HepG2 (cell line): Measurements from ENCODE around the gene ACVR1B. TPM values are rescaled to one million over a fixed set of nuclear protein-coding genes. Genes with fewer than 3 reads are reported as not detected.

Source experiments
- ATF7-NPFF ChIP-seq: sonication (generic); formaldehyde crosslinking; IDR thresholded peaks from 2 replicates; pipeline ENCODE4 v1.8.1; 2023; ENCODE audit warnings: mild to moderate bottlenecking, low read depth, missing genetic modification reagents, moderate library complexity
- CCDC6 ChIP-seq: sonication (generic); formaldehyde crosslinking; IDR thresholded peaks from 2 replicates; pipeline ENCODE4 v1.8.1; 2022; ENCODE audit warnings: mild to moderate bottlenecking, missing genetic modification reagents, moderate library complexity
- FOXC1 ChIP-seq: sonication (generic); formaldehyde crosslinking; IDR thresholded peaks from 2 replicates; pipeline ENCODE4 v1.8.0; 2022; ENCODE audit warnings: mild to moderate bottlenecking, missing genetic modification reagents, borderline replicate concordance
- GABPB1 ChIP-seq: IDR thresholded peaks from 2 replicates; pipeline ENCODE4 v1.6.1; 2016; ENCODE audit warnings: mild to moderate bottlenecking, missing genetic modification reagents, moderate library complexity, missing compliant biosample characterization
- KLF16 ChIP-seq, 2 experiments: sonication (generic) in 1 of 2; formaldehyde crosslinking in 1 of 2; IDR thresholded peaks; 2 replicates each; pipeline versions ENCODE4 v1.6.1 to v1.8.0; 2016 to 2023; ENCODE audit warnings: missing genetic modification reagents in 2 of 2, missing compliant biosample characterization in 1 of 2
- KLF6 ChIP-seq: IDR thresholded peaks from 2 replicates; pipeline ENCODE4 v1.8.0; 2016; ENCODE audit warnings: missing biosample characterization, missing genetic modification reagents
- NFE2L2 ChIP-seq: fragments of 150-350 bp; IDR thresholded peaks from 2 replicates; pipeline ENCODE4 v1.6.1; 2014; ENCODE audit warnings: low read length
- SRSF4 ChIP-seq: fragments of 200-400 bp; formaldehyde crosslinking; IDR thresholded peaks from one replicate; pipeline ENCODE4 v1.6.1; 2018; ENCODE audit warnings: mild to moderate bottlenecking, low read depth, low read length, moderate library complexity; ENCODE audit not compliant: poor library complexity, severe bottlenecking
- ZNF225 ChIP-seq: sonication (generic); formaldehyde crosslinking; IDR thresholded peaks from 2 replicates; pipeline ENCODE4 v1.4.0; 2020; ENCODE audit warnings: mild to moderate bottlenecking, missing genetic modification reagents
- ZNF33A ChIP-seq: sonication (generic); formaldehyde crosslinking; IDR thresholded peaks from 2 replicates; pipeline ENCODE4 v1.5.1; 2020; ENCODE audit warnings: missing genetic modification reagents, mild to moderate bottlenecking, moderate library complexity, borderline replicate concordance
- ZNF737 ChIP-seq: sonication (generic); formaldehyde crosslinking; IDR thresholded peaks from 2 replicates; pipeline ENCODE4 v1.5.0; 2020; ENCODE audit warnings: missing genetic modification reagents, mild to moderate bottlenecking, borderline replicate concordance
- ZNF788 ChIP-seq: sonication (generic); formaldehyde crosslinking; IDR thresholded peaks from 2 replicates; pipeline ENCODE4 v1.5.0; 2020; ENCODE audit warnings: mild to moderate bottlenecking, missing genetic modification reagents, borderline replicate concordance
- polyA plus RNA-seq, 8 experiments: library from polyadenylated mRNA; depleted of rRNA in 3 of 8; stranded (reverse) in 7 of 8; unstranded in 1 of 8; fragments of >200 nt; fragmentation: Illumina TruSeq in 4 of 8; extraction: Trizol in 4 of 8; gene quantifications; 2 replicates each; pipeline versions ENCODE4 v1.2.1 to v1.2.3, GENCODE V29; 2011 to 2016; ENCODE audit warnings: low read depth in 4 of 8, missing spikeins in 1 of 8, mixed read lengths in 1 of 8; ENCODE audit not compliant: insufficient read depth in 1 of 8
- total RNA-seq, 5 experiments: library from RNA; depleted of rRNA; stranded (reverse); fragments of >200 nt; fragmentation: Illumina TruSeq; extraction: Trizol; gene quantifications; 2 replicates each; pipeline ENCODE4 v1.2.3, GENCODE V29; 2016; ENCODE audit warnings: low read depth in 1 of 5
- TF ChIP-seq, protein P1 (sequence below): sonication (generic); formaldehyde crosslinking; IDR thresholded peaks from 2 replicates; pipeline ENCODE4 v1.4.0; 2020; ENCODE audit warnings: missing genetic modification reagents
- TF ChIP-seq, protein P2 (sequence below): IDR thresholded peaks from 2 replicates; pipeline ENCODE4 v1.6.1; 2016; ENCODE audit warnings: low read depth, missing genetic modification reagents, missing compliant biosample characterization
- TF ChIP-seq, protein P3 (sequence below): sonication (generic); formaldehyde crosslinking; IDR thresholded peaks from 2 replicates; pipeline ENCODE4 v1.4.0; 2020; ENCODE audit warnings: missing genetic modification reagents, borderline replicate concordance
- TF ChIP-seq, protein P4 (sequence below), 2 experiments: IDR thresholded peaks; 2 replicates each; pipeline ENCODE4 v1.6.1; 2011 to 2012; ENCODE audit warnings: low read length in 2 of 2, borderline replicate concordance in 1 of 2, low read depth in 1 of 2, mild to moderate bottlenecking in 1 of 2, moderate library complexity in 1 of 2

ACVR1B gene
- total and polyA plus RNA-seq, 2 of the 13 experiments (the other 11 are each of a cell fraction or from before 2014, with no cell fraction given), result 8.9 to 12.1 TPM

DNA sequence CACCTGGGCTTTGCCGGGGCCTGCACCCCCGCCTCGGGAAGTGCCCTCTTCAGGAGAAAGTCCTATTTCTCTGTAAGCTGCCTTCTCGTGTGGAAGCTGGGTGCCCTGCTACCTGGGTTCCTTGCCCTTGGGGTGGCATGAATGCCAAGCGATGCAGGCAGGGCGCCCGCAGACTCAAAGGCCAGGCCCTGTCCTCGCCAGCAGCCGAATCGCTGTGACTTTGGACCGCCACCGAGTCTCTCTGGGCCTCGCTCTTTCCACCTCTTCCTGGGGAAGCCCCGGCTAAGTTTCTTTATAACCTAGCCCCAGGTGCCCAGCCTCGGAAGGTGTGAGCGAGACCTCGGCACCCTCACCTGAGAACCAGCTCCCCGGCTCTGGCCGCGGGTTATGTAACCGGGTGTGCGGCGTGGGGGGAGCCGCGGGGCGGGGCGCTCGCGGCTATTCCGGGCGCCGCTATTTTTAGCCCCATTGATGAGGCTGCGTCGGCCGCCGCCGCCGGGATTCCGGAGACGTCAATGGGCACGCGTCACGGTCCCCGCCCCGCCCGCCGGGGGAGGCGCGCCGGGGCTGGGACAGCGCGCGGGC, 85.2 kb downstream of the ACVR1B start (continued):
- TF ChIP-seq KLF16 (CRISPR knock-in tag; IDR thresholded peaks at IDR 0.05) (0 out of 4 replicates have a peak, but pooled peaks of 1 of the 2 experiments have one; percentile 38), ZNF225 (CRISPR knock-in tag) (no peak), SRSF4 (no peak), ZNF737 (CRISPR knock-in tag) (no peak), ZNF33A (no peak), KLF6 (CRISPR knock-in tag) (no peak), CCDC6 (CRISPR knock-in tag) (peak; percentile 52; the same call in 1 of the 2 replicates), ZNF788 (CRISPR knock-in tag) (no peak), GABPB1 (CRISPR knock-in tag) (peak; percentile 71; the same call in 1 of the 2 replicates), FOXC1 (CRISPR knock-in tag) (no peak), ATF7-NPFF (CRISPR knock-in tag) (peak; percentile 40; the same call in 1 of the 2 replicates), NFE2L2 (no peak)
- TF ChIP-seq, protein P1, sequence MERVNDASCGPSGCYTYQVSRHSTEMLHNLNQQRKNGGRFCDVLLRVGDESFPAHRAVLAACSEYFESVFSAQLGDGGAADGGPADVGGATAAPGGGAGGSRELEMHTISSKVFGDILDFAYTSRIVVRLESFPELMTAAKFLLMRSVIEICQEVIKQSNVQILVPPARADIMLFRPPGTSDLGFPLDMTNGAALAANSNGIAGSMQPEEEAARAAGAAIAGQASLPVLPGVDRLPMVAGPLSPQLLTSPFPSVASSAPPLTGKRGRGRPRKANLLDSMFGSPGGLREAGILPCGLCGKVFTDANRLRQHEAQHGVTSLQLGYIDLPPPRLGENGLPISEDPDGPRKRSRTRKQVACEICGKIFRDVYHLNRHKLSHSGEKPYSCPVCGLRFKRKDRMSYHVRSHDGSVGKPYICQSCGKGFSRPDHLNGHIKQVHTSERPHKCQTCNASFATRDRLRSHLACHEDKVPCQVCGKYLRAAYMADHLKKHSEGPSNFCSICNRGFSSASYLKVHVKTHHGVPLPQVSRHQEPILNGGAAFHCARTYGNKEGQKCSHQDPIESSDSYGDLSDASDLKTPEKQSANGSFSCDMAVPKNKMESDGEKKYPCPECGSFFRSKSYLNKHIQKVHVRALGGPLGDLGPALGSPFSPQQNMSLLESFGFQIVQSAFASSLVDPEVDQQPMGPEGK (CRISPR knock-in tag), result peak; percentile 92
- TF ChIP-seq, protein P2, sequence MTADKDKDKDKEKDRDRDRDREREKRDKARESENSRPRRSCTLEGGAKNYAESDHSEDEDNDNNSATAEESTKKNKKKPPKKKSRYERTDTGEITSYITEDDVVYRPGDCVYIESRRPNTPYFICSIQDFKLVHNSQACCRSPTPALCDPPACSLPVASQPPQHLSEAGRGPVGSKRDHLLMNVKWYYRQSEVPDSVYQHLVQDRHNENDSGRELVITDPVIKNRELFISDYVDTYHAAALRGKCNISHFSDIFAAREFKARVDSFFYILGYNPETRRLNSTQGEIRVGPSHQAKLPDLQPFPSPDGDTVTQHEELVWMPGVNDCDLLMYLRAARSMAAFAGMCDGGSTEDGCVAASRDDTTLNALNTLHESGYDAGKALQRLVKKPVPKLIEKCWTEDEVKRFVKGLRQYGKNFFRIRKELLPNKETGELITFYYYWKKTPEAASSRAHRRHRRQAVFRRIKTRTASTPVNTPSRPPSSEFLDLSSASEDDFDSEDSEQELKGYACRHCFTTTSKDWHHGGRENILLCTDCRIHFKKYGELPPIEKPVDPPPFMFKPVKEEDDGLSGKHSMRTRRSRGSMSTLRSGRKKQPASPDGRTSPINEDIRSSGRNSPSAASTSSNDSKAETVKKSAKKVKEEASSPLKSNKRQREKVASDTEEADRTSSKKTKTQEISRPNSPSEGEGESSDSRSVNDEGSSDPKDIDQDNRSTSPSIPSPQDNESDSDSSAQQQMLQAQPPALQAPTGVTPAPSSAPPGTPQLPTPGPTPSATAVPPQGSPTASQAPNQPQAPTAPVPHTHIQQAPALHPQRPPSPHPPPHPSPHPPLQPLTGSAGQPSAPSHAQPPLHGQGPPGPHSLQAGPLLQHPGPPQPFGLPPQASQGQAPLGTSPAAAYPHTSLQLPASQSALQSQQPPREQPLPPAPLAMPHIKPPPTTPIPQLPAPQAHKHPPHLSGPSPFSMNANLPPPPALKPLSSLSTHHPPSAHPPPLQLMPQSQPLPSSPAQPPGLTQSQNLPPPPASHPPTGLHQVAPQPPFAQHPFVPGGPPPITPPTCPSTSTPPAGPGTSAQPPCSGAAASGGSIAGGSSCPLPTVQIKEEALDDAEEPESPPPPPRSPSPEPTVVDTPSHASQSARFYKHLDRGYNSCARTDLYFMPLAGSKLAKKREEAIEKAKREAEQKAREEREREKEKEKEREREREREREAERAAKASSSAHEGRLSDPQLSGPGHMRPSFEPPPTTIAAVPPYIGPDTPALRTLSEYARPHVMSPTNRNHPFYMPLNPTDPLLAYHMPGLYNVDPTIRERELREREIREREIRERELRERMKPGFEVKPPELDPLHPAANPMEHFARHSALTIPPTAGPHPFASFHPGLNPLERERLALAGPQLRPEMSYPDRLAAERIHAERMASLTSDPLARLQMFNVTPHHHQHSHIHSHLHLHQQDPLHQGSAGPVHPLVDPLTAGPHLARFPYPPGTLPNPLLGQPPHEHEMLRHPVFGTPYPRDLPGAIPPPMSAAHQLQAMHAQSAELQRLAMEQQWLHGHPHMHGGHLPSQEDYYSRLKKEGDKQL (CRISPR knock-in tag), result no peak
- TF ChIP-seq, protein P3, sequence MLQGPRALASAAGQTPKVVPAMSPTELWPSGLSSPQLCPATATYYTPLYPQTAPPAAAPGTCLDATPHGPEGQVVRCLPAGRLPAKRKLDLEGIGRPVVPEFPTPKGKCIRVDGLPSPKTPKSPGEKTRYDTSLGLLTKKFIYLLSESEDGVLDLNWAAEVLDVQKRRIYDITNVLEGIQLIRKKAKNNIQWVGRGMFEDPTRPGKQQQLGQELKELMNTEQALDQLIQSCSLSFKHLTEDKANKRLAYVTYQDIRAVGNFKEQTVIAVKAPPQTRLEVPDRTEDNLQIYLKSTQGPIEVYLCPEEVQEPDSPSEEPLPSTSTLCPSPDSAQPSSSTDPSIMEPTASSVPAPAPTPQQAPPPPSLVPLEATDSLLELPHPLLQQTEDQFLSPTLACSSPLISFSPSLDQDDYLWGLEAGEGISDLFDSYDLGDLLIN, result no peak
- TF ChIP-seq, protein P4, sequence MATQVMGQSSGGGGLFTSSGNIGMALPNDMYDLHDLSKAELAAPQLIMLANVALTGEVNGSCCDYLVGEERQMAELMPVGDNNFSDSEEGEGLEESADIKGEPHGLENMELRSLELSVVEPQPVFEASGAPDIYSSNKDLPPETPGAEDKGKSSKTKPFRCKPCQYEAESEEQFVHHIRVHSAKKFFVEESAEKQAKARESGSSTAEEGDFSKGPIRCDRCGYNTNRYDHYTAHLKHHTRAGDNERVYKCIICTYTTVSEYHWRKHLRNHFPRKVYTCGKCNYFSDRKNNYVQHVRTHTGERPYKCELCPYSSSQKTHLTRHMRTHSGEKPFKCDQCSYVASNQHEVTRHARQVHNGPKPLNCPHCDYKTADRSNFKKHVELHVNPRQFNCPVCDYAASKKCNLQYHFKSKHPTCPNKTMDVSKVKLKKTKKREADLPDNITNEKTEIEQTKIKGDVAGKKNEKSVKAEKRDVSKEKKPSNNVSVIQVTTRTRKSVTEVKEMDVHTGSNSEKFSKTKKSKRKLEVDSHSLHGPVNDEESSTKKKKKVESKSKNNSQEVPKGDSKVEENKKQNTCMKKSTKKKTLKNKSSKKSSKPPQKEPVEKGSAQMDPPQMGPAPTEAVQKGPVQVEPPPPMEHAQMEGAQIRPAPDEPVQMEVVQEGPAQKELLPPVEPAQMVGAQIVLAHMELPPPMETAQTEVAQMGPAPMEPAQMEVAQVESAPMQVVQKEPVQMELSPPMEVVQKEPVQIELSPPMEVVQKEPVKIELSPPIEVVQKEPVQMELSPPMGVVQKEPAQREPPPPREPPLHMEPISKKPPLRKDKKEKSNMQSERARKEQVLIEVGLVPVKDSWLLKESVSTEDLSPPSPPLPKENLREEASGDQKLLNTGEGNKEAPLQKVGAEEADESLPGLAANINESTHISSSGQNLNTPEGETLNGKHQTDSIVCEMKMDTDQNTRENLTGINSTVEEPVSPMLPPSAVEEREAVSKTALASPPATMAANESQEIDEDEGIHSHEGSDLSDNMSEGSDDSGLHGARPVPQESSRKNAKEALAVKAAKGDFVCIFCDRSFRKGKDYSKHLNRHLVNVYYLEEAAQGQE (IDR thresholded peaks at IDR 0.05; ENCODE audit: borderline replicate concordance in 1 of 2, low read depth in 1 of 2, low read length in 2 of 2), result peak in 1 of 2 experiments; percentile 22; a peak in 1 of 4 replicates
